ENCODE measurements around the gene RAB7A.

The RAB7A gene

DNA sequence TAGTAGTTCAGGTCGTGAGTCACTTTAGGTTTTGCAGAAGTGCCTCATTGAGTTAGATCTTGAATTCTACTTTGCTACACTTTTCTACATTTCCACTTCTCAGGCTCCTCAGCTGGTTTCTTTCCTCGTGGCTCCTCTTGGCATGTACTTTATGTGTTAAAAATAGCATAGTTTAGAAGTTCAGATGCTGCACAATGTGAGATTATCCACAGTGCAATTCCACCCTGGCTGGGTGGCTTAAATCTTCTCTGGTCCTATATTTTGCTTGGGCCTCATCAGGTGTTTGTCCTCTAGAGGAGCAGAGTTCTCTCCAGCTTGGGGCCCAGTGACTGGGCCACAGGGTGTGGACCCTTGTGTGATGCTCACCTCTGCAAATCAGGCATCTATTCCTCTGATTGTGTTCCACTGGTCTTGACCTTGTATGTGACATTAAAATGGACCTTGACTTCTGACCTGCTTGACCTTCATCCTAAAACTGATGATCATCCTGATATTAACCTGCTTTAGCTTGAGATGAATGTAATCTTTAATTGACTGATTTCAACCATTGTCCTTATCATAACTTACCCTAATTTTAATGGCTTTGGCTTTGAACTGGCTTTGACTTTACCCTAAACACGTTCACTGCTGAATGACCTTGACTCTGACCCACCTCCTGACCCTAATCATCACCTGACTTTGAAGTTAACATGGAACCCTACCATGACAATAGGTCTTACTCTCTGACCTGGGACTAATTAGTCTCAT, 89.5 kb downstream of the RAB7A start:
- TF ChIP-seq CTCF (IDR thresholded peaks at IDR 0.05), result no peak
- H3K27me3 Mint-ChIP-seq (ENCODE audit: low read depth, poor library complexity), result no peaks in the 10 kb centered on the region
- H3K27ac Mint-ChIP-seq, result no peak overlapping the region
- no peak overlapping the region for H3K4me3 Mint-ChIP-seq
- H3K4me1 Mint-ChIP-seq, result no peaks in the 10 kb centered on the region
- H3K36me3 Mint-ChIP-seq (ENCODE audit: low read depth), result peaks cover 88% of the 10 kb centered on the region
- DNase-seq, result no peak
- H3K9me3 Mint-ChIP-seq, result no peaks in the 10 kb centered on the region

GRCh38 chr3:128818186-128818787, 92.3 kb downstream of the RAB7A start:
- DNase-seq, result no peak
- Mint-ChIP-seq H3K27ac (no peak overlapping the region), H3K27me3 (ENCODE audit: low read depth, poor library complexity) (no peaks in the 10 kb centered on the region), H3K36me3 (ENCODE audit: low read depth) (peaks cover 78% of the 10 kb centered on the region), H3K9me3 (no peaks in the 10 kb centered on the region), H3K4me3 (no peak overlapping the region), H3K4me1 (no peaks in the 10 kb centered on the region)
- no peak for TF ChIP-seq CTCF (IDR thresholded peaks at IDR 0.05)

DNA sequence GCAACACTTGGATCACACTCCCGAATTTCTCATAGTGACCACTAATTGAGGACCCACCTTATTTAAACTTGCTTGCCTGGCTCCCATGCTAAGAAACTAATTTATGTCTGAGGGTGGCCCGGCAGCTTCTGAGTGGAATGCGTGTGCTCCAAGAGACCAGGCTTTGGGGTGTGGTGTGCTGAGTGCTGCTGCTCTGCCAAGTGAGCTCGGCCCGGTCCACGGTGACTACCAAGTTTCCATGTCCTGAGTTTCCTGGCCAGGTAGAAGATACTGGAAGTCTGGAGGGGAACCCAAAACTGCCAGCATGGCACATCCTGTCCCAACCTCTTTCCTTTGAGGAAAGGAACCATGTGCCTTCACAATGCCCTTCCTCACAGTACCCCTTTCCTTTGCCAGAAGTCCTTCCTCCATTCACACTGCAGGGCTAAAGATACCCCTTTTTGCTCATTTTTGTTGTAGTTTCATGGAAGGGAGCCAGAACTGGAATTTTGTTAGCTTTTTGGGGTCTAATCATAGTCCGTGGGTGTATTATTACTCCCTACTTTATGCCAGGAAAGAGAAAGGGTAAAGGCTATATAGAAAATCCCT, 94.4 kb downstream of the RAB7A start:
- Mint-ChIP-seq H3K4me3 (no peak overlapping the region), H3K27me3 (ENCODE audit: low read depth, poor library complexity) (no peaks in the 10 kb centered on the region), H3K9me3 (no peaks in the 10 kb centered on the region), H3K4me1 (no peaks in the 10 kb centered on the region), H3K36me3 (ENCODE audit: low read depth) (peaks cover 63% of the 10 kb centered on the region), H3K27ac (no peak overlapping the region)
- TF ChIP-seq CTCF (IDR thresholded peaks at IDR 0.05), result no peak
- no peak for DNase-seq

GRCh38 chr3:128823008-128823407, 97.0 kb downstream of the RAB7A start:
- no peaks in the 10 kb centered on the region for H3K27me3 Mint-ChIP-seq (ENCODE audit: low read depth, poor library complexity)
- H3K9me3 Mint-ChIP-seq, result no peaks in the 10 kb centered on the region
- H3K4me1 Mint-ChIP-seq, result no peaks in the 10 kb centered on the region
- TF ChIP-seq CTCF (IDR thresholded peaks at IDR 0.05), result no peak
- no peak overlapping the region for H3K4me3 Mint-ChIP-seq
- H3K27ac Mint-ChIP-seq, result no peak overlapping the region
- DNase-seq, result no peak
- peaks cover 38% of the 10 kb centered on the region for H3K36me3 Mint-ChIP-seq (ENCODE audit: low read depth)

DNA sequence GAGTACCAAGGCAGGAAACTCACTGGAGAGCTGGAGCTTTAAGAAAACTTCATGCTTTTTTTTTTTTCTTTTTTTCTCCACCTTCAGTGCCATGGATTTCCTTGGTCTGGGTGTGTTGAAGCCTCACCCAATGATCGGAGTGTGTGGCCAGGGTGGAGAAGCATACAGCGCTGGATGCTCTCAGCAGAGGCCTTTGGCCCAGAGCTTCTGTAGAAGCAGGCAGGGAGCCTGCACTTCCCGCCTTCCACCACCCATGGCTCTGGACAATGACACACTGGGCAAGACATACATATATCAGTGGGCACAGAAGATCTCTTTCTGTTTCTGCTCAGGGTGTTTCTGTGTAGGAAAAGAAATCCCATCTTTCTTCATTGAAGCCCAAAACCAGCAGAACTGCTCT, 97.6 kb downstream of the RAB7A start:
- H3K27me3 Mint-ChIP-seq (ENCODE audit: low read depth, poor library complexity), result no peaks in the 10 kb centered on the region
- TF ChIP-seq CTCF (IDR thresholded peaks at IDR 0.05), result no peak
- no peak overlapping the region for H3K27ac Mint-ChIP-seq
- no peak for DNase-seq
- H3K4me1 Mint-ChIP-seq, result no peaks in the 10 kb centered on the region
- H3K36me3 Mint-ChIP-seq (ENCODE audit: low read depth), result peaks cover 32% of the 10 kb centered on the region
- no peaks in the 10 kb centered on the region for H3K9me3 Mint-ChIP-seq
- H3K4me3 Mint-ChIP-seq, result no peak overlapping the region

Data from nephron progenitor cell (in vitro differentiated cells).